OCI-LY3 (cell line): ENCODE results near the gene LCOR.

Source experiments
- H2AFZ ChIP-seq: fragments of 200-600, 300-600 bp; shearing (Covaris generic); 2 replicates; pipeline ENCODE4 v1.6.0; 2014; ENCODE audit warnings: antibody characterized with exemption, low read depth, low read length
- H3K27ac ChIP-seq: fragments of 200-600, 300-600 bp; sonication (generic); 2 replicates; pipeline ENCODE4 v1.5.1; 2014; ENCODE audit warnings: mild to moderate bottlenecking, low read length, moderate library complexity, mixed read lengths
- H3K27me3 ChIP-seq: fragments of 200-600, 300-600 bp; sonication (generic); 2 replicates; pipeline ENCODE4 v1.6.1; 2014; ENCODE audit warnings: low read depth, low read length, mixed read lengths
- H3K36me3 ChIP-seq: fragments of 200-600, 300-600 bp; sonication (generic); replicated peaks from 2 replicates; pipeline ENCODE3; 2014; ENCODE audit warnings: low read depth, low read length, mixed read lengths
- H3K4me1 ChIP-seq: fragments of 300-600, 200-600 bp; sonication (generic); 2 replicates; pipeline ENCODE4 v1.6.1; 2014; ENCODE audit warnings: low read length, mixed read lengths
- H3K4me2 ChIP-seq: fragments of 200-600, 300-600 bp; sonication (generic); 2 replicates; pipeline ENCODE4 v1.6.1; 2014; ENCODE audit warnings: low read length, mixed read lengths
- H3K4me3 ChIP-seq: fragments of 300-600, 200-600 bp; sonication (generic); 2 replicates; pipeline ENCODE4 v1.5.1; 2014; ENCODE audit warnings: antibody characterized with exemption, mild to moderate bottlenecking, low read length, moderate library complexity
- H3K79me2 ChIP-seq: fragments of 300-600, 200-600 bp; shearing (Covaris generic); 2 replicates; pipeline ENCODE4 v1.6.1; 2014; ENCODE audit warnings: mild to moderate bottlenecking, low read length, mixed read lengths
- H3K9ac ChIP-seq: fragments of 300-600, 200-600 bp; shearing (Covaris generic); 2 replicates; pipeline ENCODE4 v1.6.0; 2014; ENCODE audit warnings: mild to moderate bottlenecking, low read length, moderate library complexity
- H3K9me3 ChIP-seq: fragments of 200-600, 300-600 bp; shearing (Covaris generic); 2 replicates; pipeline ENCODE4 v1.6.1; 2014; ENCODE audit warnings: low read length, mixed read lengths; ENCODE audit not compliant: insufficient read depth
- H4K20me1 ChIP-seq: fragments of 200-600, 300-600 bp; sonication (generic); 2 replicates; pipeline ENCODE4 v1.6.1; 2016; ENCODE audit warnings: low read length, mixed read lengths; ENCODE audit not compliant: insufficient read depth
- CTCF ChIP-seq: fragments of 200-600, 300-600 bp; sonication (generic); IDR thresholded peaks from 2 replicates; pipeline ENCODE4 v1.5.1; 2014; ENCODE audit warnings: antibody characterized with exemption, low read length, low read depth
- EZH2phosphoT487 ChIP-seq: fragments of 200-600 bp; shearing (Covaris generic); IDR thresholded peaks from 2 replicates; pipeline ENCODE4 v1.6.1; 2018; ENCODE audit warnings: antibody characterized with exemption, mixed run types, low read depth

Gene LCOR

DNA sequence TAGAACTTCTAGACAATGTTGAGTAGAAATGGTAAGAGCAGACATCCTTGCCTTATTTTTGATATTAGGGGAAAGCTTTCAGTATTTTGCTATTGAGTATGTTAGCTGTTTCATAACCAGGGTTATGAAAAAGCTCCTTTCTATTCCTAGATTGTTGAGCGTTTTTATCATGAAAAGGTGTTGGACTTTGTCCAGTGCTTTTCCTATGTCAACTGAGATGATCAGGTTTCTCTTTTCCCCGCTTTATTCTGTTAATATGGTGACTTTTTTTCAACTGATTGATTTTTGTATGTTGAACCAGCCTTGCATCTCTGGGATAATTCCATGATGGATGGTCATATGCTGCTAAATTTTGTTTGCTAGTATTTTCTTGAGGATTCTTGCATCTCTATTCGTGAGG, 58.5 kb downstream of the LCOR start:
- Histone ChIP-seq H3K27ac (no peak overlapping the region), H3K4me3 (no peak overlapping the region), H3K4me2 (no peak overlapping the region), H3K4me1 (no peaks in the 10 kb centered on the region), H3K36me3 (peaks cover 10% of the 10 kb centered on the region), H3K9ac (no peak overlapping the region), H3K79me2 (peaks cover 25% of the 10 kb centered on the region), H3K27me3 (no peaks in the 10 kb centered on the region), H4K20me1 (peaks cover 4% of the 10 kb centered on the region; the same call in 1 of the 2 replicates), H3K9me3 (no peaks in the 10 kb centered on the region), H2AFZ (no peak overlapping the region)
- no peak for TF ChIP-seq EZH2phosphoT487
- no peak for TF ChIP-seq CTCF

GRCh38 chr10:96891840-96892239, 59.7 kb downstream of the LCOR start:
- H3K9me3 ChIP-seq: no peaks in the 10 kb centered on the region
- H3K9ac ChIP-seq: no peak overlapping the region
- no peaks in the 10 kb centered on the region for H3K27me3 ChIP-seq
- H4K20me1 ChIP-seq: peaks cover 4% of the 10 kb centered on the region; the same call in 1 of the 2 replicates
- no peak overlapping the region for H3K4me2 ChIP-seq
- no peak overlapping the region for H3K4me3 ChIP-seq
- H2AFZ ChIP-seq: no peak overlapping the region
- no peaks in the 10 kb centered on the region for H3K4me1 ChIP-seq
- peaks cover 25% of the 10 kb centered on the region for H3K79me2 ChIP-seq
- no peak for TF ChIP-seq EZH2phosphoT487
- no peak for TF ChIP-seq CTCF
- peaks cover 6% of the 10 kb centered on the region for H3K36me3 ChIP-seq
- no peak overlapping the region for H3K27ac ChIP-seq

DNA sequence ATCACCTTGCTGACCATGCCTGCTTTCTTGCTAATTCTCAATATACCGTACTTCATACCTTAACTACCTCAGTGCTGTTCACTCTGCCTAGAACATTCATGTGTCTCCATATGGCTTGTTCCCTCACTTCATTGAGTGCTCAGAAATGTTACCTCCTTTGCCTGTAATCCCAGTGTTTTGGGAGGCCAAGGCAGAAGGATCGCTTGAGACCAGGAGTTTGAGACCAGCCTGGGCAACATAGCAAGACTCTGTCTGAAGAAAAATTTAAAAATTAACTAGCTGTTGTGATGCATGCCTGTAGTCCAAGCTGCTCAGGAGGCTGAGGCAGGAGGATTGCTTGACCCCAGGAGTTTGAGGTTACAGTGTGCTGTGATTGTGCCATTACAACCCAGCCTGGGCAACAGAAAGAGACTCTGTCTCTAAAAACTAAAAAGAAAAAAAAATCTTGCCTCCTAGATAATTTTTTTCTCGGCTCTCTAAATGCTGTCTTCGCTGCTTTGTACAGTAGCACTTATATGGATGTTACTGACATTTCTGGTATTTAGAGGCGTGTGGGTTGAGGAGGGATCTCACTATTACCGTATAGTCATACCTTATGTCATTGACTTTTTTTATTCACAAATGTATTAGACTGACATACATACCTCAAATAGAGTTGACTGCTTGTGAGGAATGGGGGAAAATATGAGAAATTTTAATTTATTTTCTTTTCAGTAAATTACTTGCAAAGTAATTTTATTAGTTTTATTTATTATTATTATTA, 63.7 kb downstream of the LCOR start:
- Histone ChIP-seq H3K27ac (no peak overlapping the region), H4K20me1 (peaks cover 9% of the 10 kb centered on the region; the same call in 1 of the 2 replicates), H3K9me3 (no peaks in the 10 kb centered on the region), H3K4me3 (no peak overlapping the region), H3K9ac (no peak overlapping the region), H3K4me1 (peaks cover 4% of the 10 kb centered on the region; the same call in 1 of the 2 replicates), H2AFZ (no peak overlapping the region), H3K27me3 (no peaks in the 10 kb centered on the region), H3K4me2 (no peak overlapping the region), H3K79me2 (peaks cover 17% of the 10 kb centered on the region), H3K36me3 (peaks cover 6% of the 10 kb centered on the region)
- TF ChIP-seq CTCF: no peak
- TF ChIP-seq EZH2phosphoT487: no peak

GRCh38 chr10:96896884-96897589, 64.9 kb downstream of the LCOR start:
- Histone ChIP-seq H3K4me3 (no peak overlapping the region), H3K9ac (no peak overlapping the region), H3K9me3 (no peaks in the 10 kb centered on the region), H3K4me2 (no peak overlapping the region), H3K36me3 (peaks cover 6% of the 10 kb centered on the region), H2AFZ (no peak overlapping the region), H4K20me1 (peaks cover 9% of the 10 kb centered on the region; the same call in 1 of the 2 replicates), H3K4me1 (peaks cover 4% of the 10 kb centered on the region; the same call in 1 of the 2 replicates), H3K79me2 (peaks cover 11% of the 10 kb centered on the region), H3K27me3 (no peaks in the 10 kb centered on the region), H3K27ac (no peak overlapping the region)
- TF ChIP-seq CTCF: no peak
